Esophagus muscularis mucosa (tissue), 4 donors: Measurements from ENCODE around the gene MARK2.

Experiments
- EP300 ChIP-seq: sonication (generic); formaldehyde crosslinking; IDR thresholded peaks from one replicate; pipeline ENCODE4 v1.6.1; 2017; ENCODE audit warnings: antibody characterized with exemption
- POLR2A ChIP-seq: fragments of 450-650 bp; IDR thresholded peaks from one replicate; pipeline ENCODE4 v1.6.1; 2017; ENCODE audit warnings: antibody characterized with exemption, moderate library complexity, mild to moderate bottlenecking, low read depth
- TF ChIP-seq, protein P1 (sequence below), 3 experiments: fragments of 200-600 bp in 2 of 3; fragments of 450-650 bp in 1 of 3; sonication (generic) in 2 of 3; IDR thresholded peaks; one replicate each; pipeline ENCODE4 v1.5.1; 2017 to 2019; ENCODE audit warnings: antibody characterized with exemption in 3 of 3, mild to moderate bottlenecking in 2 of 3, moderate library complexity in 1 of 3

DNA sequence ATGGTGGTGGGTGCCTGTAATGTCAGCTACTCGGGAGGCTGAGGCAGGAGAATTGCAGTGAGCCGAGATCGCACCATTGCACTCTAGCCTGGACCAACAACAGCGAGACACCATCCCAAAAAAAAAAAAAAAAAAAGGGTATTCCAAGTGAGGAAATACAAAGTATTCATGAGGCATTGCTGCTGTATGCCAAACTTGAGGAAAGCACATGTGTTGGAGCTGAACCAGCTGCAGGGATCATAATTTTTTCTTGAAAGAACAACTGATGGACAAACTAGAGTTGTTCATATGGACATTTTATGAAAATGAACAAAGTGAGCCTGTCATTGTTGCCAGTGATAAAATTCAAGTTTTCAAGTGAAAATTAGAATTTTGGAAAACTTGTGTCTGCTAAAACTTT, 15.8 kb downstream of the MARK2 start:
- TF ChIP-seq, protein P1, sequence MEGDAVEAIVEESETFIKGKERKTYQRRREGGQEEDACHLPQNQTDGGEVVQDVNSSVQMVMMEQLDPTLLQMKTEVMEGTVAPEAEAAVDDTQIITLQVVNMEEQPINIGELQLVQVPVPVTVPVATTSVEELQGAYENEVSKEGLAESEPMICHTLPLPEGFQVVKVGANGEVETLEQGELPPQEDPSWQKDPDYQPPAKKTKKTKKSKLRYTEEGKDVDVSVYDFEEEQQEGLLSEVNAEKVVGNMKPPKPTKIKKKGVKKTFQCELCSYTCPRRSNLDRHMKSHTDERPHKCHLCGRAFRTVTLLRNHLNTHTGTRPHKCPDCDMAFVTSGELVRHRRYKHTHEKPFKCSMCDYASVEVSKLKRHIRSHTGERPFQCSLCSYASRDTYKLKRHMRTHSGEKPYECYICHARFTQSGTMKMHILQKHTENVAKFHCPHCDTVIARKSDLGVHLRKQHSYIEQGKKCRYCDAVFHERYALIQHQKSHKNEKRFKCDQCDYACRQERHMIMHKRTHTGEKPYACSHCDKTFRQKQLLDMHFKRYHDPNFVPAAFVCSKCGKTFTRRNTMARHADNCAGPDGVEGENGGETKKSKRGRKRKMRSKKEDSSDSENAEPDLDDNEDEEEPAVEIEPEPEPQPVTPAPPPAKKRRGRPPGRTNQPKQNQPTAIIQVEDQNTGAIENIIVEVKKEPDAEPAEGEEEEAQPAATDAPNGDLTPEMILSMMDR (IDR thresholded peaks at IDR 0.05) = no peak
- no peak for TF ChIP-seq POLR2A
- TF ChIP-seq EP300 = no peak
